Mesothelial cell of epicardium (in vitro differentiated cells): Measurements from ENCODE around the gene SUPT4H1. TPM values are rescaled to one million over a fixed set of nuclear protein-coding genes. Genes with fewer than 3 reads are reported as not detected.
A peak's percentile ranks its signal among the peaks of the same experiment; 100 is the strongest.

ENCODE experiments used
- DNase-seq, 2 experiments: peaks; one replicate each; pipeline ENCODE4 v3.0.0; 2021; ENCODE audit warnings: low spot score in 2 of 2; ENCODE audit not compliant: unreplicated experiment in 2 of 2
- H3K27ac Mint-ChIP-seq: 2 replicates; pipeline ENCODE4 v1.8.0; 2021; ENCODE audit warnings: mixed read lengths
- H3K27me3 Mint-ChIP-seq: 2 replicates; pipeline ENCODE4 v1.8.0; 2021; ENCODE audit warnings: low read depth, mixed read lengths
- H3K36me3 Mint-ChIP-seq: 2 replicates; pipeline ENCODE4 v1.8.0; 2021; ENCODE audit warnings: mixed read lengths
- H3K4me1 Mint-ChIP-seq: 2 replicates; pipeline ENCODE4 v1.8.0; 2021; ENCODE audit warnings: mixed read lengths
- H3K4me3 Mint-ChIP-seq: 2 replicates; pipeline ENCODE4 v1.8.0; 2021; ENCODE audit warnings: mild to moderate bottlenecking, moderate library complexity, mixed read lengths
- H3K9me3 Mint-ChIP-seq: 2 replicates; pipeline ENCODE4 v1.8.0; 2021; ENCODE audit warnings: mixed read lengths
- CTCF ChIP-seq: fragments of 200-600 bp; sonication (generic); IDR thresholded peaks from one replicate; pipeline ENCODE4 v1.5.0; 2021; ENCODE audit warnings: antibody characterized with exemption; ENCODE audit not compliant: unreplicated experiment
- microRNA-seq: library from miRNA; unstranded; fragments of <30 nt; microRNA quantifications from one replicate; pipeline ENCODE4 v1.2.0, GENCODE V29; 2021; ENCODE audit warnings: inconsistent platforms, mixed read lengths
- total RNA-seq: library from RNA; stranded (reverse); gene quantifications from 3 replicates; pipeline ENCODE4 v1.2.1, GENCODE V29; 2021

The SUPT4H1 gene
- total RNA-seq, 1 donor from 2014 or later = 76.8 TPM

GRCh38 chr17:58303971-58304749 is 47.8 kb downstream of the SUPT4H1 start:
- H3K27ac Mint-ChIP-seq = no peak overlapping the region
- H3K27me3 Mint-ChIP-seq = peaks cover 8% of the 10 kb centered on the region
- peaks cover 4% of the 10 kb centered on the region for H3K9me3 Mint-ChIP-seq
- DNase-seq = peak in 1 of 2 experiments; percentile 48
- no peak overlapping the region for H3K4me3 Mint-ChIP-seq
- peaks cover under 1% of the 10 kb centered on the region for H3K36me3 Mint-ChIP-seq
- TF ChIP-seq CTCF = peak; percentile 67
- H3K4me1 Mint-ChIP-seq = no peaks in the 10 kb centered on the region

- DNase-seq = peak in 1 of 2 experiments; percentile 17
- TF ChIP-seq CTCF = no peak
- peaks cover 11% of the 10 kb centered on the region for H3K9me3 Mint-ChIP-seq
- no peak overlapping the region for H3K27ac Mint-ChIP-seq
- no peaks in the 10 kb centered on the region for H3K36me3 Mint-ChIP-seq
- peaks cover 13% of the 10 kb centered on the region for H3K27me3 Mint-ChIP-seq
- no peaks in the 10 kb centered on the region for H3K4me1 Mint-ChIP-seq
- no peak overlapping the region for H3K4me3 Mint-ChIP-seq
Measured at GRCh38 chr17:58302919-58303585, 48.9 kb downstream of the SUPT4H1 start.

- no peak overlapping the region for H3K4me3 Mint-ChIP-seq
- no peak overlapping the region for H3K27ac Mint-ChIP-seq
- H3K4me1 Mint-ChIP-seq = no peaks in the 10 kb centered on the region
- peaks cover 13% of the 10 kb centered on the region for H3K9me3 Mint-ChIP-seq
- DNase-seq = peak in 1 of 2 experiments; percentile 30
- TF ChIP-seq CTCF = no peak
- no peaks in the 10 kb centered on the region for H3K36me3 Mint-ChIP-seq
- peaks cover 15% of the 10 kb centered on the region for H3K27me3 Mint-ChIP-seq
Measured at GRCh38 chr17:58302171-58302918, 49.7 kb downstream of the SUPT4H1 start.

- peak in 1 of 2 experiments; percentile 17 for DNase-seq
- Mint-ChIP-seq H3K9me3 (peaks cover 13% of the 10 kb centered on the region), H3K27ac (no peak overlapping the region), H3K36me3 (no peaks in the 10 kb centered on the region), H3K4me1 (no peaks in the 10 kb centered on the region), H3K27me3 (peaks cover 15% of the 10 kb centered on the region), H3K4me3 (no peak overlapping the region)
- TF ChIP-seq CTCF = no peak
Measured at GRCh38 chr17:58301504-58302150, 50.4 kb downstream of the SUPT4H1 start.

- H3K27ac Mint-ChIP-seq = no peak overlapping the region
- peak in 1 of 2 experiments; percentile 17 for DNase-seq
- H3K9me3 Mint-ChIP-seq = peaks cover 16% of the 10 kb centered on the region
- H3K36me3 Mint-ChIP-seq = no peaks in the 10 kb centered on the region
- no peak overlapping the region for H3K4me3 Mint-ChIP-seq
- H3K4me1 Mint-ChIP-seq = no peaks in the 10 kb centered on the region
- H3K27me3 Mint-ChIP-seq = peaks cover 18% of the 10 kb centered on the region
- TF ChIP-seq CTCF = no peak
Measured at GRCh38 chr17:58300336-58300735, 51.7 kb downstream of the SUPT4H1 start.

Small RNAs within 50 kb of the gene (microRNA-seq; reads per million reads assigned to microRNA genes)
- not detected for gene MIR4736

Other genes starting within 250 kb of the SUPT4H1 start
- not detected in 3 replicates for gene OR4D1, start 203.8 kb downstream of the SUPT4H1 start, total RNA-seq
- gene OR4D2, start 185.2 kb downstream of the SUPT4H1 start, total RNA-seq = not detected in 3 replicates
- gene EPX, start 159.5 kb downstream of the SUPT4H1 start, total RNA-seq = not detected in 3 replicates
- 31.5 to 35.8 TPM (median 32.9 TPM) in 3 replicates for gene MKS1, start 132.9 kb downstream of the SUPT4H1 start, total RNA-seq
- gene LPO, start 113.6 kb downstream of the SUPT4H1 start, total RNA-seq = 0.16 to 0.29 TPM (median 0.27 TPM) in 3 replicates
- not detected in 3 replicates for gene MPO, start 71.3 kb downstream of the SUPT4H1 start, total RNA-seq
- 87.2 to 88.8 TPM (median 88.4 TPM) in 3 replicates for gene TSPOAP1, start 23.4 kb downstream of the SUPT4H1 start, total RNA-seq
- gene RNF43, start 65.3 kb upstream of the SUPT4H1 start, total RNA-seq = 38.7 to 40.3 TPM (median 39.0 TPM) in 3 replicates
- 0.05 to 0.09 TPM in 2 of 3 replicates, not detected in the other for gene HSF5, start 136.2 kb upstream of the SUPT4H1 start, total RNA-seq
- 73.1 to 76.8 TPM (median 74.4 TPM) in 3 replicates for gene MTMR4, start 162.4 kb upstream of the SUPT4H1 start, total RNA-seq